Fibroblast of skin of abdomen (primary cell): ENCODE results near the gene CHID1.

Source experiments
- DNase-seq: peaks from one replicate; pipeline ENCODE4 v3.0.0-alpha.2; 2013

CHID1 gene

GRCh38 chr11:908273-908672 lies 2.3 kb downstream of the CHID1 start:
- DNase-seq, result no peak

GRCh38 chr11:907668-908067 lies 2.9 kb downstream of the CHID1 start:
- no peak for DNase-seq

- no peak for DNase-seq
These were observed 4.7 kb downstream of the CHID1 start for GRCh38 chr11:905952-906351.

GRCh38 chr11:904380-904779 lies 6.2 kb downstream of the CHID1 start:
- no peak for DNase-seq

GRCh38 chr11:901452-902061 lies 9.1 kb downstream of the CHID1 start:
- DNase-seq, result no peak

- DNase-seq, result no peak
These were observed 10.1 kb downstream of the CHID1 start for GRCh38 chr11:900545-900944.

- DNase-seq, result no peak
These were observed 10.9 kb downstream of the CHID1 start for GRCh38 chr11:899724-900123.

- DNase-seq, result no peak
These were observed 11.9 kb downstream of the CHID1 start for GRCh38 chr11:898540-899190.

- DNase-seq, result no peak
These were observed 12.5 kb downstream of the CHID1 start for GRCh38 chr11:898143-898511.

GRCh38 chr11:897253-898142 lies 13.1 kb downstream of the CHID1 start:
- no peak for DNase-seq

- DNase-seq, result no peak
These were observed 15.1 kb downstream of the CHID1 start for GRCh38 chr11:895331-896110.

GRCh38 chr11:894575-895201 lies 15.9 kb downstream of the CHID1 start:
- DNase-seq, result no peak

GRCh38 chr11:893008-893654 lies 17.5 kb downstream of the CHID1 start:
- DNase-seq, result no peak

- no peak for DNase-seq
These were observed 19.6 kb downstream of the CHID1 start for GRCh38 chr11:890794-891540.

GRCh38 chr11:889687-890475 lies 20.7 kb downstream of the CHID1 start:
- no peak for DNase-seq

- no peak for DNase-seq
These were observed 21.4 kb downstream of the CHID1 start for GRCh38 chr11:889257-889656.

- no peak for DNase-seq
These were observed 22.0 kb downstream of the CHID1 start for GRCh38 chr11:888310-889212.

- no peak for DNase-seq
These were observed 23.0 kb downstream of the CHID1 start for GRCh38 chr11:887589-887988.

GRCh38 chr11:886568-886967 lies 24.0 kb downstream of the CHID1 start:
- no peak for DNase-seq
